ENCODE data around the gene MRPS24.
"Not testable (repeated sequence)": the region's sequence is repeated elsewhere in the genome, so short reads cannot be mapped to it uniquely, and the experiment has no call there.

DNA sequence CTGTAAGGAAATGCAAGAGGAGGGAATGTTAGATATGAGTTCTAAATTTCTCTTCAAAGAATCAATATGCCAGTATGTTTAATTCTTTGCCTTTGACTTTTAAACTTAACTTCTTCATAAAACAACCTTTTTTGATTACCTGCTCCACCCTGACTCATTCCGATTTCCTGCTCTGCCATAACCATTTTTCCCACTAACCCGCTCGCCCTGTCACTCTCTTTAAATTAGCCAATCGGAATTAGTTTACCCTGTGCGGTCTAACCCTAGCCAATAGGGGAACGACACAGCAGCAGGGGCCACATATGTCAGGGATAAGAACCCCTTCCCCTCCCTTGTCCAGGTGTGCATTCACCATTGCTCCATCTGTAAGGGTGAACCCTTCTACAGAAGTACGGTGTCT, 45.9 kb downstream of the MRPS24 start:
- TF ChIP-seq, protein P1, sequence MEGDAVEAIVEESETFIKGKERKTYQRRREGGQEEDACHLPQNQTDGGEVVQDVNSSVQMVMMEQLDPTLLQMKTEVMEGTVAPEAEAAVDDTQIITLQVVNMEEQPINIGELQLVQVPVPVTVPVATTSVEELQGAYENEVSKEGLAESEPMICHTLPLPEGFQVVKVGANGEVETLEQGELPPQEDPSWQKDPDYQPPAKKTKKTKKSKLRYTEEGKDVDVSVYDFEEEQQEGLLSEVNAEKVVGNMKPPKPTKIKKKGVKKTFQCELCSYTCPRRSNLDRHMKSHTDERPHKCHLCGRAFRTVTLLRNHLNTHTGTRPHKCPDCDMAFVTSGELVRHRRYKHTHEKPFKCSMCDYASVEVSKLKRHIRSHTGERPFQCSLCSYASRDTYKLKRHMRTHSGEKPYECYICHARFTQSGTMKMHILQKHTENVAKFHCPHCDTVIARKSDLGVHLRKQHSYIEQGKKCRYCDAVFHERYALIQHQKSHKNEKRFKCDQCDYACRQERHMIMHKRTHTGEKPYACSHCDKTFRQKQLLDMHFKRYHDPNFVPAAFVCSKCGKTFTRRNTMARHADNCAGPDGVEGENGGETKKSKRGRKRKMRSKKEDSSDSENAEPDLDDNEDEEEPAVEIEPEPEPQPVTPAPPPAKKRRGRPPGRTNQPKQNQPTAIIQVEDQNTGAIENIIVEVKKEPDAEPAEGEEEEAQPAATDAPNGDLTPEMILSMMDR (IDR thresholded peaks at IDR 0.05; ENCODE audit: low read depth, low read length): not testable (repeated sequence)
- TF ChIP-seq EZH2phosphoT487 (IDR thresholded peaks at IDR 0.05; ENCODE audit: low read depth): not testable (repeated sequence)
